Measurements from ENCODE around the gene CNOT11.
"Not testable (repeated sequence)": the region's sequence is repeated elsewhere in the genome, so short reads cannot be mapped to it uniquely, and the experiment has no call there.

DNA sequence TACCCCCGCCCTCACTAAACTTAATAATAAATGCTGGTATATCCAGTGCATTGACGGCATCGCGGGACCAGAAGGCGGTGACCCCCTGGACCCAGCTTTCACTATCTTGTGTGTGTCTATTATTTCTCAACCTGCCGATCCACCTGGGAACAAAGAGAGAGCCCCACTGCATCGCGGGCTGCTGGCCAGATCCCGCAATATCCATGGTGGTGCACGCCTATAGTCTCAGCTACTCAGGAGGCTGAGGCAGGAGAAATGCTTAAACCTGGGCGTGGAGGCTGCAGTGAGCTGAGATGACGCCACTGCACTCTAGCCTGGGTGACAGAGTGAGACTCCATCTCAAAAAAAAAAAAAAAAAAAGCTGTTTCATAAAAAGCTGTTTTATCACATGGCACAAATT lies 7.8 kb upstream of the CNOT11 start:
- TF ChIP-seq, protein P1, sequence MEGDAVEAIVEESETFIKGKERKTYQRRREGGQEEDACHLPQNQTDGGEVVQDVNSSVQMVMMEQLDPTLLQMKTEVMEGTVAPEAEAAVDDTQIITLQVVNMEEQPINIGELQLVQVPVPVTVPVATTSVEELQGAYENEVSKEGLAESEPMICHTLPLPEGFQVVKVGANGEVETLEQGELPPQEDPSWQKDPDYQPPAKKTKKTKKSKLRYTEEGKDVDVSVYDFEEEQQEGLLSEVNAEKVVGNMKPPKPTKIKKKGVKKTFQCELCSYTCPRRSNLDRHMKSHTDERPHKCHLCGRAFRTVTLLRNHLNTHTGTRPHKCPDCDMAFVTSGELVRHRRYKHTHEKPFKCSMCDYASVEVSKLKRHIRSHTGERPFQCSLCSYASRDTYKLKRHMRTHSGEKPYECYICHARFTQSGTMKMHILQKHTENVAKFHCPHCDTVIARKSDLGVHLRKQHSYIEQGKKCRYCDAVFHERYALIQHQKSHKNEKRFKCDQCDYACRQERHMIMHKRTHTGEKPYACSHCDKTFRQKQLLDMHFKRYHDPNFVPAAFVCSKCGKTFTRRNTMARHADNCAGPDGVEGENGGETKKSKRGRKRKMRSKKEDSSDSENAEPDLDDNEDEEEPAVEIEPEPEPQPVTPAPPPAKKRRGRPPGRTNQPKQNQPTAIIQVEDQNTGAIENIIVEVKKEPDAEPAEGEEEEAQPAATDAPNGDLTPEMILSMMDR (IDR thresholded peaks at IDR 0.05), result not testable (repeated sequence)
- not testable (repeated sequence) for TF ChIP-seq POLR2A (IDR thresholded peaks at IDR 0.05)
